Left renal cortex interstitium (tissue), 4 donors: ENCODE results near the gene SEPTIN3. TPM values are rescaled to one million over a fixed set of nuclear protein-coding genes. Genes with fewer than 3 reads are reported as not detected.
"Not testable (repeated sequence)": the region's sequence is repeated elsewhere in the genome, so short reads cannot be mapped to it uniquely, and the experiment has no call there.

Experiments
- DNase-seq, 4 donors: peaks; one replicate each; pipeline ENCODE4 v3.0.0-alpha.2; 2013; ENCODE audit warnings: low read depth in 4 of 4, low spot score in 2 of 4, missing footprints in 1 of 4
- polyA plus RNA-seq, 4 donors: library from polyadenylated mRNA; unstranded; fragments of 120-200 nt; gene quantifications; one replicate each; pipeline ENCODE4 v1.2.1, GENCODE V29; 2013; ENCODE audit not compliant: insufficient read length in 4 of 4

The SEPTIN3 gene
- polyA plus RNA-seq, 4 donors, result 6.1 to 7.8 (median 7.1) TPM

- DNase-seq, result peak in 2 of 4 donors; percentile 45 to 64
Observed at GRCh38 chr22:41940832-41941765, 28.1 kb upstream of the SEPTIN3 start.

GRCh38 chr22:41943661-41944209 is 25.5 kb upstream of the SEPTIN3 start:
- no peak for DNase-seq

- peak; percentile 83 to 93 (median 90) for DNase-seq
Observed at GRCh38 chr22:41946629-41947423, 22.4 kb upstream of the SEPTIN3 start, which contains the start of gene CENPM. Gene CENPM (minus strand): TSS chr22:41947152. CDS start chr22:41947076, 76 bp downstream.

GRCh38 chr22:41947424-41948080 is 21.7 kb upstream of the SEPTIN3 start:
- no peak for DNase-seq

- no peak for DNase-seq
Observed at GRCh38 chr22:41948142-41948541, 21.1 kb upstream of the SEPTIN3 start.

GRCh38 chr22:41948928-41949296 is 20.3 kb upstream of the SEPTIN3 start:
- not testable (repeated sequence) for DNase-seq

GRCh38 chr22:41949297-41949965 is 19.8 kb upstream of the SEPTIN3 start:
- DNase-seq, result no peak

- no peak for DNase-seq
Observed at GRCh38 chr22:41951898-41952474, 17.3 kb upstream of the SEPTIN3 start, which contains the start of gene SMIM45. Gene SMIM45 (plus strand): TSS chr22:41952150.

GRCh38 chr22:41952713-41953112 is 16.5 kb upstream of the SEPTIN3 start:
- no peak for DNase-seq

GRCh38 chr22:41957941-41958556 is 11.2 kb upstream of the SEPTIN3 start:
- no peak for DNase-seq

GRCh38 chr22:41963453-41964111 is 5.7 kb upstream of the SEPTIN3 start:
- no peak for DNase-seq

GRCh38 chr22:41964112-41964491 is 5.1 kb upstream of the SEPTIN3 start:
- DNase-seq, result no peak

GRCh38 chr22:41966225-41966606 is 3.0 kb upstream of the SEPTIN3 start:
- DNase-seq, result no peak

- peak in 1 of 4 donors; percentile 34 for DNase-seq
Observed at GRCh38 chr22:41966607-41967240, 2.5 kb upstream of the SEPTIN3 start.

- no peak for DNase-seq
Observed at GRCh38 chr22:41968601-41969000, 642 bp upstream of the SEPTIN3 start.

- no peak for DNase-seq
Observed at GRCh38 chr22:41970601-41971000, 1.4 kb downstream of the SEPTIN3 start.

GRCh38 chr22:41971431-41971830 is 2.2 kb downstream of the SEPTIN3 start:
- no peak for DNase-seq

GRCh38 chr22:41974691-41975290 is 5.5 kb downstream of the SEPTIN3 start:
- no peak for DNase-seq
